GM18498 (cell line): ENCODE data around the gene AADACL3.

Experiments used
- ATAC-seq: cut with Tn5 transposase; IDR thresholded peaks from one replicate; pipeline ENCODE4 v1.9.1; 2021; ENCODE audit warnings: mild to moderate bottlenecking, moderate library complexity; ENCODE audit not compliant: unreplicated experiment

AADACL3 gene

GRCh38 chr1:12763479-12763878, 47.6 kb downstream of the AADACL3 start:
- ATAC-seq: no peak

DNA sequence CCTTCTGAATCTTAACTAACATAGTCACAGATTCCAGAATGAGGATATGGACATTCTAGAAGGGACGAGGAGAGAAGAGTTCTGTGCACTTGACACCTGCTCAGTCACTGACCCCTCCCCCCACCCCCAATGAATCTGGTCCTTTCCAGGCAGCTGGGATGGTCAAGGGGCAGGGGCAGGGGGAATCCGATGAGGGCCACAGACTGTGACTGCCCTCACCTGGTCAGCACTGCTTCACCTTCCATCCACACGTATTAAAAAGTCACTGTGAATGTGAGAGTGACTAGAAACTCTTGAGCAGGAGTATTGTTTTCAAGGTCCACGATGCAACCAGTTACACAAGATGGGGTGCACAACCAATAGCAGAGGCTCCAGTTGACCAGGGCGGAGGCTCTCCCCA, 48.1 kb downstream of the AADACL3 start:
- no peak for ATAC-seq

DNA sequence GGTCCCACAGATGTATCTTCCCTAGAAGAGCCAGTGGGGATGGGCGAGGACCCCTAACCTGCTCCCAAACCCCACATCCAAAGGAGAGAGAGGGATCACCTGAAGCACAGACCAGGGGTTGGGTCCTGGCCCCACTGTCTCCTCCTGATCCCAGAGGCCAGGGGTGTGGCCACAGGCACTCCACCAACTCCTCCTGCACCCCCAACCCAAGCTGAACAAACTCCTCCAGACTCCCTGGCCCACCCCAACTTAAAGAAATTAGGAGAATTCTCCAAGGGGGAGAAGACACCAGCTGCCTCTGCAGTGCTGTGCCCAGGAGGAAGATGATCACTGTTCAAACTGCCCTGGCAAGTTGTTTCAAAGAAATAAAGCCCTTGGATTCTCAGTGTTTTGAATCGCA, 53.1 kb downstream of the AADACL3 start:
- ATAC-seq: no peak

GRCh38 chr1:12769976-12770505, 54.1 kb downstream of the AADACL3 start:
- no peak for ATAC-seq

DNA sequence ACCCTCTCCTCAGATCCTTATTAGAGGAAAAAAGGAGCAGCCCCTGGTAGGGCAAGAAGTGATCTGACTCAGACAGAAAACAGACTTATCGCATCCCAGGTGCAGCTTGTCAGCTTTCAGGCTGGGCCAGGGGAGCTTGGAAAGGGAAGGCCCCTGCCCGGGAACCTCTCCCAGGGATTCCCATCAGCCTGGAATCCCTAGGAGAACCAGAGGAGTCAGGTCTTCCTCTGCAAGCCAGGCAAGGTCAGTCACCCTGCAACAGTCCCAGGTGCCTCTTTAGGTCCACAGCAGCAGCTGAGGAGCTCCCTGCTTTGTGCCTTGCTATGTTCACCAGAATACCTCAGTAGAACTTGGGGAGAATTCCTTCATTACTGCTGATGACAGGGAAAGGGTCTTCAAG, 54.7 kb downstream of the AADACL3 start:
- no peak for ATAC-seq

DNA sequence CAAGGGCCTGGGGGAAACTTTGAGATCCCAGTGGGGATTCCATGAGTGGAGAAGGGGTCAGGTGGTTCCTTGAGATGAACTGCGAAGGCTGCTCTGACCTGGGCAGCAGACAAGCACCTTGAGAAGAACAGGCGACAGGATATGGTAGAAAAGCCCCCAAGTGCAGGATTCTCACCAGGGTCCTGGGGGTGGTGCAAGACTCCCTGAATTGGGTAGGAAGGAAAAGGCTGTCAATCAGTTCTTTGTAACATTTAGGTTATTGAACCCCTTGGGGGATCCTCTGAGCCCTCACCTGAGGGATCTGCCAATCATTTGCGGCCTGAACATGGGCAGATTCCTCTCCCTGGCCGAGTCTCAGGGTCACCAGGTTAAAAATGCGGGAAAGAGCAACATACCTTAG, 55.3 kb downstream of the AADACL3 start:
- ATAC-seq: no peak

GRCh38 chr1:12772520-12772919, 56.6 kb downstream of the AADACL3 start:
- no peak for ATAC-seq

- no peak for ATAC-seq
Measured at GRCh38 chr1:12773438-12773837, 57.5 kb downstream of the AADACL3 start, which contains the start of gene PRAMEF12. Gene PRAMEF12, plus strand, starts transcription at chr1:12773738. Its CDS starts 1,130 bp downstream, at chr1:12774868.

DNA sequence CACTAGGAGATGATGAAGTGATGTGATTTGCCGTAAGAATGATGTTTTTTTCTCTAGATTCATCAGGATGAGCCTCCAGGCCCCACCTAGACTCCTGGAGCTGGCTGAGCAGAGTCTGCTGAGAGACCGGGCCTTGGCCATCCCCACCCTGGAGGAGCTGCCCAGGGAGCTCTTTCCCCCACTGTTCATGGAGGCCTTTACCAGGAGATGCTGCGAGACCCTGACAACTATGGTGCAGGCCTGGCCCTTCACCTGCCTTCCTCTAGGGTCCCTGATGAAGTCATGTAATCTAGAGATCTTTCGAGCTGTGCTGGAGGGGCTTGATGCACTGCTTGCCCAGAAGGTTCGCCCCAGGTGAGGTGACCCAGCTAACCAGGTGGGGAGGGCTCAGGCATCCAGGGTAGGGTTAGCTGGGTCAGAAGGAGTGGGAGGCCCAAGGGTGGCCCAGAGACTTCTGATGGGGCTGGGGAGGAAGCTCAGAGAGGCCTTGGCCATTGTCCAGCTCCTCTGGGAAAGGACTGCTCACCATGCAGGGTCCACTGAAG, 59.0 kb downstream of the AADACL3 start:
- ATAC-seq: no peak

GRCh38 chr1:12775443-12775842, 59.5 kb downstream of the AADACL3 start:
- ATAC-seq: no peak

- ATAC-seq: no peak
Measured at GRCh38 chr1:12776801-12777557, 61.1 kb downstream of the AADACL3 start.
